ENCODE data around the gene TEX54.
A peak's percentile ranks its signal among the peaks of the same experiment; 100 is the strongest.

TEX54 gene

DNA sequence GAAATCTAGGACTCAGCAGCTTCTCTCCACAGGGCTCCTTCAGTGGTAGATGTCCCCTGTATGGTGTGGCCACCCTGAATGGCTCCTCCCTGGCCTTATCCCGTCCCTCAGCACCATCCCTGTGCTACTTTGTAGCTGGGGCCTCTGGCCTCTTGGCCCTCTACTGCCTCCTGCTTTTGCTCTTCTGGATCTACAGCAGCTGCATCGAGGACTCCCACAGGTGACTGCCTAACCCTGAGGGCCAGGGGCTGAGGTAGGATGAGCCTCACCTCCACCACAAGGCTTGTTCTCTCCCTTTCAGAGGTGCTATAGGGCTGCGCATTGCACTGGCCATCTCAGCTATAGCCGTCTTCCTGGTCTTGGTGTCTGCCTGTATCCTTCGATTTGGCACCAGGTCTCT, 43.6 kb downstream of the TEX54 start:
- DNase-seq (ENCODE audit: low read depth in 2 of 2), result no peak

DNA sequence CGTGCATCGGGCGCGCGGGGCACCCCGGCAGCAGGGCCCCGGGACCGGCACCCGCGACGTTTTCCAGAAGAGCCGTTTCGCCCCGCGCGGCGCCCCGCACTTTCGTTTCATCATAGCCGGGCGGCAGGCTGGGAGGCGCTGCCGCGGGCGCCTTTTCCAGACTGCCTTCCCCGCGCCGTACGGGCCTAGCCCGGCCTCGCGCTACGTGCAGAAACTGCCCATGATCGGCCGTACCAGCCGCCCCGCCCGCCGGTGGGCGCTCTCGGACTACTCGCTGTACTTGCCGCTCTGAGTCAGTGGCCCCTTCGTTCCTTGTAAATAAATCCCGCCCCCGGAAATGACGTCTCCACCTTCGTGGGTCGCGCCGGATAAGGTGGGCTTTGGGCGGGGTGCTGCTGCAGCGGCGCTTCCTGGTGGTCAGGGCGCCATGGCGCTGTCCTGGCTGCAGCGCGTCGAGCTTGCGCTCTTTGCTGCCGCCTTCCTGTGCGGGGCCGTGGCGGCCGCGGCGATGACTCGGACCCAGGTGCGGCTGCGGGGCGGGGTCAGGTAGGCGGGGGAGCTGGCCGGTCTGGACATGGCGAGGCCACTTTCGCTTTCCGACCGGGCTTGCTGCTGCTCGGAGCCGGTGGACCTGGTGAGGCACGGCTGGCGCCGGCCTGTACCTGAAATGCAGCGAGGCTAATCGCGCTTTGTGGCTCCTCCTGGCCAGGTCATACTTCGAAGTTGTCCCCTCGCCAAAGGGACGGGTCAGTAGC, 45.5 kb downstream of the TEX54 start, which contains the start of gene TMEM179B:
TMEM179B (plus strand) TSS at position 398 of the 755 bp plus-strand sequence; CDS start at position 428, 30 bp downstream.
- peak; percentile 91 to 98 for DNase-seq (ENCODE audit: low read depth in 2 of 2)

DNA sequence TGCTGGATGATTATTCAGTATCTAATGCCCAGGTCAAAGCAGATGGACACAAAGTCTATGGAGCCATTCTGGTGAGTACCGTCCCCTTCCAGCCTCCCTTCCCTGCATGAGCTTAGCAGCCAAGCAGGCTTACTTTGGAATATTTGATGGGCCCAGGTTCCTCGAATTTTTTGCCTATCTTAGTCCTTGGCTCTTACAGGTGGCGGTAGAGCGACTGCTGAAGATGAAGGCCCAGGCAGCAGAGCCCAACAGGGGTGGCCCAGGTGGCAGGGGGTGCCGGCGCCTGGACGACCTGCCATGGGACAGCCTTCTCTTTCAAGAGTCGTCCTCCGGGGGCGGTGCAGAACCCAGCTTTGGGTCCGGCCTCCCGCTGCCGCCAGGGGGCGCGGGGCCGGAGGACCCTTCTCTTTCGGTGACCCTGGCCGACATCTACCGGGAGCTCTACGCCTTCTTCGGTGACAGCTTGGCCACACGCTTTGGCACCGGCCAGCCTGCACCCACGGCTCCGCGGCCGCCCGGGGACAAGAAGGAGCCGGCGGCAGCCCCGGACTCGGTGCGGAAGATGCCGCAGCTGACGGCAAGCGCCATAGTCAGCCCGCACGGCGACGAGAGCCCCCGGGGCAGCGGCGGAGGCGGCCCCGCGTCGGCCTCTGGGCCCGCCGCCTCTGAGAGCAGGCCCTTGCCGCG, 46.2 kb downstream of the TEX54 start:
- DNase-seq (ENCODE audit: low read depth in 2 of 2), result peak; percentile 68 to 70

DNA sequence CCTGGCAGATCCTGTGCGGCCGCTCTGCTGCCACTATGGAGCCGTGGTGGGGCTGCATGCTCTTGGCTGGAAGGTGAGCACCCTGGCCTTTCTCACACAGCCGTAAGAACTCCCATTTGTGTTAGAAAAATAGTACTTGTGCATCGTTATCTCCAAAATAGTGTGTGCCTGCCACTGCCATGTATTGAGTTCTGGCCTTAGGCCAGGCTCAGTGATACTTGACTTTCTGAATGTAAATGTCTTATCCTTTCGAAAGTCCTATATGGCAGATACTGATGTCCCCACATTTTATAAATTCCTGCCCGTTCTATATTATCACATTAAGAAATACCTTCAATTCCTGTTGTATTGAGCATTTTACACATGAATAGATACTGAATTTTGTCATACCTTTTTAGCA, 49.9 kb downstream of the TEX54 start:
- DNase-seq (ENCODE audit: low read depth in 2 of 2), result no peak

Data from stimulated activated CD8-positive, alpha-beta memory T cell treated with anti-CD3 and anti-CD28 coated beads, Interleukin-15, amount 100 ng/mL, for 4 hours (primary cell).